Measurements from ENCODE around the gene IL3. TPM values are rescaled to one million over a fixed set of nuclear protein-coding genes. Genes with fewer than 3 reads are reported as not detected.

Gene IL3
- total and polyA plus RNA-seq, 9 of the 15 experiments (the other 6 are each of a cell fraction or from before 2014, with no cell fraction given): not detected

DNA sequence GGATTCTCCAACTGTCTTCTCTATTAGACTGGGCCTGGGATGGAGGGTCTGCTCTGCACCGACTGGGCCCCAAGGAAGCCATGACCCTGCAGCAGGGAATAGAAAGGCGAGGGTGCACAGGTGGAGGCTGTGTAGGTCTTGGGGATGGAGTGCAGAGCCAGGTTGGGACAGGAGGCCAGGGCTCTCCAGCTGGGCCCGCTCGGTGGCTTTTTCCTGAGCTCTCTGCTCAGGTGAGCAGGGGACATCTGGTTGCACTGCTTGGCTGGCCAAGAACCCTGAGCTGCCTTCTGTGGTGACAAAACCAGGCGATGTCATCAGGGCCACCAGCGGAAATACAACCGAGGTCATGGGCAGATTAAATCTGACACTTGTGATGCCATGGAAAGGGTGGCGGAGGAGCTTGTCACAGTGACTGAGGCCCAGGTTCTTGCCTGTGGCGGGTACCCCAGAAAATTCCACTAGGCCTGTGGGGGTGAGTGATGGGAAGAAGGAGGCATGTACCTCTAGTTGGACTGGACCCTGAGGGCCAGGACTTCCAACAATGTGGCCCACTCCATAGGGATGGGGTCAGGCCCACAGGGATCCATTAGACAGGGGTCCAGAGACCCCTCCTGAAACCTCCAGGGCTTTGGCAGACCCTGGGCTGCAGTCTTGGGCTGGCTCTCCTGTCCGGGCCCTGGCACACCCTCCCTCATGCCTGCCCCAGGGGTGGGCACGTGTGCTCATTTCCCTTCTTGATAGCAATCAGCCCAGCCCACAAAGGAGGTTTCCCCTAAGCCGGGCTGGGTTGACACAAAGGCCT lies 4.4 kb upstream of the IL3 start (continued):
- TF ChIP-seq, protein P1, sequence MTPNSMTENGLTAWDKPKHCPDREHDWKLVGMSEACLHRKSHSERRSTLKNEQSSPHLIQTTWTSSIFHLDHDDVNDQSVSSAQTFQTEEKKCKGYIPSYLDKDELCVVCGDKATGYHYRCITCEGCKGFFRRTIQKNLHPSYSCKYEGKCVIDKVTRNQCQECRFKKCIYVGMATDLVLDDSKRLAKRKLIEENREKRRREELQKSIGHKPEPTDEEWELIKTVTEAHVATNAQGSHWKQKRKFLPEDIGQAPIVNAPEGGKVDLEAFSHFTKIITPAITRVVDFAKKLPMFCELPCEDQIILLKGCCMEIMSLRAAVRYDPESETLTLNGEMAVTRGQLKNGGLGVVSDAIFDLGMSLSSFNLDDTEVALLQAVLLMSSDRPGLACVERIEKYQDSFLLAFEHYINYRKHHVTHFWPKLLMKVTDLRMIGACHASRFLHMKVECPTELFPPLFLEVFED (CRISPR knock-in tag; conservative IDR thresholded peaks at IDR 0.05): no peak
- TF ChIP-seq MAFG (tag; conservative IDR thresholded peaks at IDR 0.05): no peak
- TF ChIP-seq, protein P2, sequence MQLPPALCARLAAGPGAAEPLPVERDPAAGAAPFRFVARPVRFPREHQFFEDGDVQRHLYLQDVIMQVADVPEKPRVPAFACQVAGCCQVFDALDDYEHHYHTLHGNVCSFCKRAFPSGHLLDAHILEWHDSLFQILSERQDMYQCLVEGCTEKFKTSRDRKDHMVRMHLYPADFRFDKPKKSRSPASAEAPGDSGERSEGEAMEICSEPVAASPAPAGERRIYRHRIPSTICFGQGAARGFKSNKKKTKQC (CRISPR knock-in tag; IDR thresholded peaks at IDR 0.05): no peak
- TF ChIP-seq ZNF146 (CRISPR knock-in tag; IDR thresholded peaks at IDR 0.05; ENCODE audit: unreplicated experiment): no peak
- TF ChIP-seq ZNF766 (CRISPR knock-in tag; conservative IDR thresholded peaks at IDR 0.05): peak; percentile 88
- TF ChIP-seq, protein P3, sequence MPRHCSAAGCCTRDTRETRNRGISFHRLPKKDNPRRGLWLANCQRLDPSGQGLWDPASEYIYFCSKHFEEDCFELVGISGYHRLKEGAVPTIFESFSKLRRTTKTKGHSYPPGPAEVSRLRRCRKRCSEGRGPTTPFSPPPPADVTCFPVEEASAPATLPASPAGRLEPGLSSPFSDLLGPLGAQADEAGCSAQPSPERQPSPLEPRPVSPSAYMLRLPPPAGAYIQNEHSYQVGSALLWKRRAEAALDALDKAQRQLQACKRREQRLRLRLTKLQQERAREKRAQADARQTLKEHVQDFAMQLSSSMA (CRISPR knock-in tag; IDR thresholded peaks at IDR 0.05): no peak
- TF ChIP-seq TBL1XR1 (IDR thresholded peaks at IDR 0.05; ENCODE audit: low read length in 2 of 2): no peak

Data from K562 (cell line).